HepG2 (cell line): Measurements from ENCODE around the gene DRD3. TPM values are rescaled to one million over a fixed set of nuclear protein-coding genes. Genes with fewer than 3 reads are reported as not detected.

ENCODE experiments used
- ATAC-seq: fragments of 200-7000 bp; cut with Tn5 transposase; 3 replicates; pipeline ENCODE4 v1.9.1; 2020; ENCODE audit warnings: mild to moderate bottlenecking, moderate library complexity
- BruUV-seq: library from RNA; stranded (reverse); fragments of 400-500 nt; replicated peaks from 2 replicates; lab custom pipeline; 2021; lab: Mats Ljungman, UMichigan
- CTCF ChIA-PET: fragments of 300-600 bp; formaldehyde crosslinking; extraction: SDS; loops from one replicate; lab custom pipeline; 2021; ENCODE audit warnings: low total read pairs, inconsistent platforms, low intra/inter-chr PET ratio; lab: Yijun Ruan, JAX
- POLR2A ChIA-PET: fragments of 350-600 bp; sonication (Branson Sonifier 250); formaldehyde crosslinking; loops from one replicate; lab custom pipeline; 2020; ENCODE audit warnings: antibody characterized with exemption, inconsistent platforms; lab: Yijun Ruan, JAX
- DNase-seq: peaks from one replicate; pipeline ENCODE4 v3.0.0-alpha.2; 2015; ENCODE audit warnings: low spot score
- FAIRE-seq: peaks from 3 replicates; lab custom pipeline; 2011; peaks lifted over from hg19 to GRCh38; lab: Jason Lieb, UNC
- H2AFZ ChIP-seq: one replicate; pipeline ENCODE4 v1.6.1; 2011; ENCODE audit warnings: low read length, inconsistent platforms
- H3K27ac ChIP-seq: fragments of 300-600 bp; 3 replicates; pipeline ENCODE4 v1.8.0; 2011; ENCODE audit warnings: mixed run types, mild to moderate bottlenecking, mixed read lengths, low read length, inconsistent platforms; ENCODE audit not compliant: insufficient read depth; ENCODE audit errors: extremely low read length
- H3K27me3 ChIP-seq, 2 experiments: fragments of 200-600 bp in 1 of 2; 2 replicates in 1 of 2; 3 replicates in 1 of 2; pipeline versions ENCODE4 v1.6.0 to v1.8.0; 2011; ENCODE audit warnings: low read length in 2 of 2, mild to moderate bottlenecking in 2 of 2, moderate library complexity in 2 of 2, inconsistent platforms in 1 of 2; ENCODE audit not compliant: insufficient read depth in 2 of 2, control insufficient read depth in 1 of 2
- H3K36me3 ChIP-seq, 2 experiments: fragments of 200-600 bp in 1 of 2; replicated peaks in 1 of 2; 2 replicates in 1 of 2; 3 replicates in 1 of 2; pipeline versions ENCODE4 v1.5.1 to v1.8.0; 2011; ENCODE audit warnings: low read length in 2 of 2, inconsistent platforms in 1 of 2; ENCODE audit not compliant: insufficient read depth in 2 of 2, control insufficient read depth in 1 of 2
- H3K4me1 ChIP-seq: 2 replicates; pipeline ENCODE4 v1.5.1; 2012; ENCODE audit warnings: low read length, inconsistent platforms; ENCODE audit not compliant: insufficient read depth
- H3K4me2 ChIP-seq: 2 replicates; pipeline ENCODE4 v1.6.0; 2011; ENCODE audit warnings: low read depth, low read length, inconsistent platforms
- H3K4me3 ChIP-seq, 3 experiments: fragments of 200-600 bp in 1 of 3; sonication (generic), shearing (Covaris generic) in 1 of 3; replicated peaks in 1 of 3; 2 replicates each; pipeline ENCODE4 v1.5.1; 2011 to 2016; ENCODE audit warnings: low read length in 3 of 3, inconsistent platforms in 2 of 3, low read depth in 2 of 3, mild to moderate bottlenecking in 2 of 3, control low read depth in 1 of 3, mixed read lengths in 1 of 3; ENCODE audit not compliant: insufficient read depth in 1 of 3
- H3K79me2 ChIP-seq: one replicate; pipeline ENCODE4 v1.6.1; 2011; ENCODE audit warnings: low read length, inconsistent platforms; ENCODE audit not compliant: insufficient read depth
- H3K9ac ChIP-seq: 2 replicates; pipeline ENCODE4 v1.6.0; 2011; ENCODE audit warnings: mild to moderate bottlenecking, low read depth, low read length, inconsistent platforms; ENCODE audit not compliant: insufficient read depth
- H3K9me3 ChIP-seq: 2 replicates; pipeline ENCODE4 v1.5.1; 2012; ENCODE audit warnings: mild to moderate bottlenecking, low read length
- H4K20me1 ChIP-seq: 2 replicates; pipeline ENCODE4 v1.6.0; 2011; ENCODE audit warnings: inconsistent platforms, mild to moderate bottlenecking, low read length, moderate library complexity; ENCODE audit not compliant: insufficient read depth
- ELF1 ChIP-seq: sonication (generic); formaldehyde crosslinking; IDR thresholded peaks from 2 replicates; pipeline ENCODE4 v1.4.0; 2020; ENCODE audit warnings: missing genetic modification reagents
- HNF4A ChIP-seq: sonication (generic); formaldehyde crosslinking; IDR thresholded peaks from 2 replicates; pipeline ENCODE4 v1.4.0; 2020; ENCODE audit warnings: missing genetic modification reagents
- MIER3 ChIP-seq: IDR thresholded peaks from 2 replicates; pipeline ENCODE4 v1.6.1; 2016; ENCODE audit warnings: missing compliant biosample characterization, borderline replicate concordance
- SNRNP70 ChIP-seq: fragments of 200-400 bp; formaldehyde crosslinking; IDR thresholded peaks from 2 replicates; pipeline ENCODE4 v1.6.1; 2017; ENCODE audit warnings: mild to moderate bottlenecking, low read depth, low read length, moderate library complexity
- YEATS2 ChIP-seq: sonication (generic); formaldehyde crosslinking; IDR thresholded peaks from 2 replicates; pipeline ENCODE4 v1.4.0; 2020; ENCODE audit warnings: missing genetic modification reagents, borderline replicate concordance
- ZNF484 ChIP-seq: sonication (generic); formaldehyde crosslinking; IDR thresholded peaks from 2 replicates; pipeline ENCODE4 v1.5.1; 2020; ENCODE audit warnings: mild to moderate bottlenecking, low read depth, missing genetic modification reagents, borderline replicate concordance
- ZNF580 ChIP-seq: IDR thresholded peaks from 2 replicates; pipeline ENCODE4 v1.6.1; 2016; ENCODE audit warnings: low read depth, borderline replicate concordance
- ZNF776 ChIP-seq: sonication (generic); formaldehyde crosslinking; IDR thresholded peaks from 2 replicates; pipeline ENCODE4 v1.4.0; 2020; ENCODE audit warnings: mild to moderate bottlenecking, missing genetic modification reagents
- ZSCAN31 ChIP-seq: sonication (generic); formaldehyde crosslinking; IDR thresholded peaks from 2 replicates; pipeline ENCODE4 v1.5.0; 2020; ENCODE audit warnings: low read depth, mild to moderate bottlenecking, missing genetic modification reagents
- ZSCAN5A ChIP-seq: sonication (generic); formaldehyde crosslinking; IDR thresholded peaks from 2 replicates; pipeline ENCODE4 v1.8.0; 2022; ENCODE audit warnings: mild to moderate bottlenecking, missing genetic modification reagents, borderline replicate concordance
- WGBS: methylation state at CpG from one replicate; pipeline ENCODE4 v1.1.6; 2017; ENCODE audit warnings: low lambda C conversion rate; 5-methylcytosine and 5-hydroxymethylcytosine counted together
- in situ Hi-C: cut with HindIII; loops from 2 replicates; pipeline ENCODE4 v1.10.0; 2017; ENCODE audit warnings: low pct_unique_long_range_greater_than_20kb; ENCODE audit not compliant: extremely low pct_ligation_motif_present
- intact Hi-C: fragments of 100-400 bp; cut with micrococcal nuclease; formaldehyde crosslinking; loops from one replicate; pipeline ENCODE4 v1.10.0; 2022; ENCODE audit not compliant: unreplicated experiment
- polyA plus RNA-seq, 8 experiments: library from polyadenylated mRNA; depleted of rRNA in 3 of 8; stranded (reverse) in 7 of 8; unstranded in 1 of 8; fragments of >200 nt; fragmentation: Illumina TruSeq in 4 of 8; extraction: Trizol in 4 of 8; gene quantifications; 2 replicates each; pipeline versions ENCODE4 v1.2.1 to v1.2.3, GENCODE V29; 2011 to 2016; ENCODE audit warnings: low read depth in 4 of 8, missing spikeins in 1 of 8, mixed read lengths in 1 of 8; ENCODE audit not compliant: insufficient read depth in 1 of 8
- total RNA-seq, 5 experiments: library from RNA; depleted of rRNA; stranded (reverse); fragments of >200 nt; fragmentation: Illumina TruSeq; extraction: Trizol; gene quantifications; 2 replicates each; pipeline ENCODE4 v1.2.3, GENCODE V29; 2016; ENCODE audit warnings: low read depth in 1 of 5
- TF ChIP-seq, protein P1 (sequence below): sonication (generic); formaldehyde crosslinking; IDR thresholded peaks from 2 replicates; pipeline ENCODE4 v1.4.0; 2020; ENCODE audit warnings: missing genetic modification reagents, borderline replicate concordance

Gene DRD3
- total and polyA plus RNA-seq, 2 of the 13 experiments (the other 11 are each of a cell fraction or from before 2014, with no cell fraction given) = not detected

GRCh38 chr3:114086356-114086755 is 92.5 kb downstream of the DRD3 start:
- DNase-seq = no peak

More at GRCh38 chr3:114086356-114086755, 92.5 kb downstream of the DRD3 start:
- no peaks in the 10 kb centered on the region for H4K20me1 ChIP-seq
- 92% methylated on average over 2 of the region's 2 CpGs for WGBS
- no peaks in the 10 kb centered on the region for H3K79me2 ChIP-seq
- ATAC-seq = no peak
- no TSS peak for BruUV-seq
- H3K4me2 ChIP-seq = no peak overlapping the region
- intact Hi-C loops (no loop called here), in situ Hi-C loops (no loop called here)
- CTCF ChIA-PET = no interaction called here
- H3K9me3 ChIP-seq = no peaks in the 10 kb centered on the region
- H3K4me3 ChIP-seq = no peak overlapping the region
- FAIRE-seq = no peak
- H3K4me1 ChIP-seq = 0 out of 2 replicates have a peak, but pooled peaks cover under 1% of the 10 kb centered on the region
- POLR2A ChIA-PET = no interaction called here
- H3K36me3 ChIP-seq = peaks cover 5 to 42% of the 10 kb centered on the region in 2 experiments; a peak in 4 of 5 replicates
- H3K9ac ChIP-seq = no peak overlapping the region
- H3K27ac ChIP-seq = no peak overlapping the region
- no peaks in the 10 kb centered on the region for H3K27me3 ChIP-seq
- no peak overlapping the region for H2AFZ ChIP-seq
- TF ChIP-seq ZNF776 (CRISPR knock-in tag) (no peak), ZNF580 (CRISPR knock-in tag) (no peak), ZNF484 (no peak), ELF1 (CRISPR knock-in tag) (no peak), YEATS2 (CRISPR knock-in tag) (no peak), HNF4A (CRISPR knock-in tag) (no peak), MIER3 (no peak), ZSCAN5A (CRISPR knock-in tag) (no peak), ZSCAN31 (CRISPR knock-in tag) (no peak), SNRNP70 (no peak)
- TF ChIP-seq, protein P1, sequence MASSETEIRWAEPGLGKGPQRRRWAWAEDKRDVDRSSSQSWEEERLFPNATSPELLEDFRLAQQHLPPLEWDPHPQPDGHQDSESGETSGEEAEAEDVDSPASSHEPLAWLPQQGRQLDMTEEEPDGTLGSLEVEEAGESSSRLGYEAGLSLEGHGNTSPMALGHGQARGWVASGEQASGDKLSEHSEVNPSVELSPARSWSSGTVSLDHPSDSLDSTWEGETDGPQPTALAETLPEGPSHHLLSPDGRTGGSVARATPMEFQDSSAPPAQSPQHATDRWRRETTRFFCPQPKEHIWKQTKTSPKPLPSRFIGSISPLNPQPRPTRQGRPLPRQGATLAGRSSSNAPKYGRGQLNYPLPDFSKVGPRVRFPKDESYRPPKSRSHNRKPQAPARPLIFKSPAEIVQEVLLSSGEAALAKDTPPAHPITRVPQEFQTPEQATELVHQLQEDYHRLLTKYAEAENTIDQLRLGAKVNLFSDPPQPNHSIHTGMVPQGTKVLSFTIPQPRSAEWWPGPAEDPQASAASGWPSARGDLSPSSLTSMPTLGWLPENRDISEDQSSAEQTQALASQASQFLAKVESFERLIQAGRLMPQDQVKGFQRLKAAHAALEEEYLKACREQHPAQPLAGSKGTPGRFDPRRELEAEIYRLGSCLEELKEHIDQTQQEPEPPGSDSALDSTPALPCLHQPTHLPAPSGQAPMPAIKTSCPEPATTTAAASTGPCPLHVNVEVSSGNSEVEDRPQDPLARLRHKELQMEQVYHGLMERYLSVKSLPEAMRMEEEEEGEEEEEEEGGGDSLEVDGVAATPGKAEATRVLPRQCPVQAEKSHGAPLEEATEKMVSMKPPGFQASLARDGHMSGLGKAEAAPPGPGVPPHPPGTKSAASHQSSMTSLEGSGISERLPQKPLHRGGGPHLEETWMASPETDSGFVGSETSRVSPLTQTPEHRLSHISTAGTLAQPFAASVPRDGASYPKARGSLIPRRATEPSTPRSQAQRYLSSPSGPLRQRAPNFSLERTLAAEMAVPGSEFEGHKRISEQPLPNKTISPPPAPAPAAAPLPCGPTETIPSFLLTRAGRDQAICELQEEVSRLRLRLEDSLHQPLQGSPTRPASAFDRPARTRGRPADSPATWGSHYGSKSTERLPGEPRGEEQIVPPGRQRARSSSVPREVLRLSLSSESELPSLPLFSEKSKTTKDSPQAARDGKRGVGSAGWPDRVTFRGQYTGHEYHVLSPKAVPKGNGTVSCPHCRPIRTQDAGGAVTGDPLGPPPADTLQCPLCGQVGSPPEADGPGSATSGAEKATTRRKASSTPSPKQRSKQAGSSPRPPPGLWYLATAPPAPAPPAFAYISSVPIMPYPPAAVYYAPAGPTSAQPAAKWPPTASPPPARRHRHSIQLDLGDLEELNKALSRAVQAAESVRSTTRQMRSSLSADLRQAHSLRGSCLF (CRISPR knock-in tag) = no peak
